ENCODE data around the gene TSPAN5.
"Not testable (repeated sequence)": the region's sequence is repeated elsewhere in the genome, so short reads cannot be mapped to it uniquely, and the experiment has no call there.

Gene TSPAN5

DNA sequence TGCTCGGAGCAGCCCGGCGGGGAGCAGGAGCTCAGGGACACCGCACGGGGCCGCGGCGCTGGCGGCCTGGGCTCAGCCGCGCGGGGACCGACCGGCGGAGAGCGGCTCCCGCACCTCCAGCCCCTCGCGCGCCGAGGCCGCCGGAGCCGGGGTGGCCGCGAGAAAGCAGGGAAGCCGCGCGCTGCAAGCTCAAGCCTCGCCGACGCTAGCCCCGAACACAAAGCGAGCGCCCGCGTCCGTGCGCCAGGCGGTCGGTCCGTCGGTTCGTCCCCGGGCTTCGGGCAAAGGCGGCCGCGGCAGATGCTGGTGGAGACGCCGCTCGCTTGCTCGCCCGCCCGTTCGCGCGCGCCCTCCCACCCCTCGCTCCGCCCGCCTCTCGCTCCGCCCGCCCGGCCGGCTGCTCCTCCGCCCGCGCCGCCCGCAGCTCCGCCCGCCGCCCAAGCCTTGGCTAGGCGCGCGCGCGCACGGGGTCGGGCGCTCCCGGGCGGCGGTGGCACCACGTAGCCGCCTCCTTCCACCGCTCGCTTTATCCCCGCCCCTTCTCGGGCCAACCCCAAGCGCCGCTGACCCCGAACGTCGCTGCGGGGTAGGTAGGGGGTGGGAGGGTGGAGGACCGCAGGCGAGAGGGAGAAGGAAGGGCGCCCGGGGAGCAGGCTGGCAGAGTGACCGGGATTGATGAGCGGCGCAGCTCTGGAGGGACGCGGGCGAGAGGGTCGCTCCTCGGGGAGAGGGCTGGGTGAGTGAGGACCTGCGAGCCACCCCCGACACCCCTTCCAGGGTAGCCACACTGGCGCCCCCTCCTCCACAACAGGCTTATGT lies at the start of gene TSPAN5:
TSPAN5 (minus strand) TSS at position 325 of the 819 bp plus-strand sequence.
- peak; percentile 82 to 86 for DNase-seq

DNA sequence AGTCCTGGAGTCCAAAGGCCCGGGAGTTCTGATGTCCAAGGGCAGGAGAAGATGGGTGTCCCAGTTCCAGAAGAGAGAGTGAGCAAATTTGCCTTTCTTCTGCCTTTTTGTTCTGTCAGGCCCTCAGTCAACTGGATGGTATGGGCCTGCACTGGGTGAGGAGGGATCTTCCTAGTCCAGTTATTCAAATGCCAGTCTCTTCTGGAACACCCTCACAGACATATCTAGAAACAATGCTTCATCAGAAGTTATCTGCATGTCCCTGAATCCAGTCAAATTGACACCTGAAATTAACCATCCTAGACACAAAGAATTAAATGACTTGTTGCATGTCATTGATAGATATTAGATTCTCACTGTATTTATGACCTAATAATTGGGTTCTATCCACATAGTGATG lies 48.5 kb upstream of the TSPAN5 start:
- no peak for DNase-seq

DNA sequence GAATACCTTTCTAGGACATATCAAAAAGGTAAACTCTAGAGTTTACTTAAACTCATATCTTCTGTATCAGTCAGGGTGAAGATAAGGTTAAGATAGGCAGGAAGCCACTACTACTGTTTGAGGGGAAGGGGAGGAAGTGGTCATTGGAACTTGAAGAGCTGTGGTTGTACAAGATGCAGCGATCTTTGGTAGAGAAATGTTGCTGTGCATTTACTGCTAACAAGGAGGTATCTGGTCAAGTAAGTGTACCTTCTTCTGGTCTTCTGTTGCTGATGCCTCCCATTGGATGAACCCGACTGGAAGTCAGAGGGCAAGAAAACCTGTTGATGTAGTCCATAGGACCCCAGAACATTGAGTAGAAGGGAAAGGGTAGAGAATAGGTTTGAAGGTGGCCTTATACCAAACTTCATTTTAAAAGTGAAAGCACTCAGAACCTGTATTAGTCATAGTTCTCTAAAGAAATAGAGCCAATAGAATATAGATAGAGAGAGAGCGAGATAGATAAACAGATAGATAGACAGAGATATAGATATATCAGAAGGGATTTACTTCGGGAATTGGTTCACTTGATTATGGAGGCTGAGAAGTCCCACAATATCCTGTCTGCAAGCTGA lies 47.9 kb upstream of the TSPAN5 start:
- no peak for DNase-seq

DNA sequence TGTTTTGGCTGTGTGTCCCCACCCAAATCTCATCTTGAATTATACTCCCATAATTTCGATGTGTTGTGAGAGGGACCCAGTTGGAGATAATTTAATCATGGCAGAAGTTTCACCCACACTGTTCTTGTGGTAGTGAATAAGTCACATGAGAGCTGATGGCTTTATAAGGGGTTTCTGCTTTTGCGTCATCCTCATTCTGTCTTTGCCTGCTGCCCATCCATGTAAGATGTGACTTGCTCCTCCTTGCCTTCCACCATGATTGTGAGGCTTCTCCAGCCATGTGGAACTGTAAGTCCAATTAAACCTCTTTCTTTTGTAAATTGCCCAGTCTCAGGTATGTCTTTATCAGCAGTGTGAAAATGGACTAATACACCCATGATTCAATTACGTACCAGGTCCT lies 47.2 kb upstream of the TSPAN5 start:
- not testable (repeated sequence) for DNase-seq

DNA sequence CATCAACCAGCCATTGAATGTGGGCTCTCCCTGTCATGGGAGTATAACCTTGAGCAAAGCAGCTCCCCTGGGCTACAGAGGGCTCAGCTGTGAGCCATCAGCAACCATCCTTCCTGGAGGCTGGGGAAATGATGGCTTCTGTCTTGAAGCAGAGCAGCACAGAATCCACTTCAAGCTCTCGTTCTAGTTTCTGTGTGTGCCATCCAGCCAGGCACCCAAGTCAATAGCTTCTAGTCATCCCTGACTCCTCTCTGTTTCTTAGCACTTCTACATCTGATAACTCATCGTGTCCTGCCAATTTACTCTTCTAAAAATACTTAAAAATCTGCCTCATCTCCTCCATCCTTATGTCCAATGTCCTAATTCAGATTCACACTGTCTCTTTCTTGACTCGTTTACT lies 42.2 kb upstream of the TSPAN5 start:
- peak in 1 of 2 donors; percentile 15 for DNase-seq

DNA sequence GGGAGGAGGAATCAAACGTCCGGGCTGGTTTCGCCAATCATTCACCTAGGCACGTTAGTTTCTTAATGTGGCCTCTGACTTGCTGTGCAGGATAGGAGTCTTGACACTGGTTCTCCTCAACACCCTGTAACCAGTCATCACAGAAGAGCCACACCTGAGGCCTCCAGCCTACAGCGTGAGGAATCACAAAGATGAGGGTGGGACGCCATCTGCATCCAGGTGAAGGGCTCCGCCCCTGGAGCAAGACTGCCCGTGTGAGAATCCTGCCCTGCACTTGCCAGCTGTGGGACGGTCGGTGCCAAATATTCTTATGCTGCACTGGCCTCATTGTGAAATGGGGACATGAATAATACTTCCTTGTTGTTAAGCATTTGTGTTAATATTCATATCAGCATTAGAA lies 35.7 kb upstream of the TSPAN5 start:
- DNase-seq, result no peak

DNA sequence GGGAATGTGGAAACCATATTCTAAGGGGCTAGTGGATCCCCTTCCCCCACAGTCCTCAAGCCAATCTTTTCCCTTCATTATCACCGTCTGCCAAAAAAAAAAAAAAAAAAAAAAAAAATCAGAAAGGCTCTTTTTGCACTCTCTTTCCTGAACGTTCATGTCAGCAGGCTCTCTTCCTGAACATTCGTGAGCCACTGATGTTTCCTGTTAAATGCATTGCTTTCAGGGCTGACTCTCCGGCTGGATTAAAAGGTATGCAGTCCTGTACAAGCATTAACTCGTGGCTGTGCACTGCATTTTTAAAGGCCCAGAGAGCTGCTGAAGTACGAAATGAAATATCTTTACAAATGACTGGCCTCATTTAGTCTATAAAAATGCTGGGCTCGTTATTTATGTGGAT lies 34.0 kb upstream of the TSPAN5 start:
- no peak for DNase-seq

DNA sequence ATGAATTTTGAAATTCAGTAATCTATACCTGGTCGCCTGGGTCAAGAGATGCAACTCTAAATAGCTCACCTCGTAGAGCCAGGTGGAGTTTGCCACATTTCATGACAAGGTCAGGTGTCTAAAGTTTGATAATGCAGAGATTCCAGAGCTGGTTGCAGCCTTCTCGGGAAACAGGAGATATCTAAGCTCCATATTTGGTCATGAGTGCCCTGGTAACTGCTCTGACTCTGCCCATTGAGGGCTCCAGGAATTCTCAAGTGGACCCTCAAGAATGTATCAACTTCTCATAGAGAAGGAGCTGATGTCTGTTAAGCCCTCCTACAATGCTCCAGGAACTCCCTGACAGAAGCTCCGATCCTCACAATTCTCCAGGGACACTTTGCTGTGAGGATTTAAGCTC lies 33.2 kb upstream of the TSPAN5 start:
- DNase-seq, result no peak

DNA sequence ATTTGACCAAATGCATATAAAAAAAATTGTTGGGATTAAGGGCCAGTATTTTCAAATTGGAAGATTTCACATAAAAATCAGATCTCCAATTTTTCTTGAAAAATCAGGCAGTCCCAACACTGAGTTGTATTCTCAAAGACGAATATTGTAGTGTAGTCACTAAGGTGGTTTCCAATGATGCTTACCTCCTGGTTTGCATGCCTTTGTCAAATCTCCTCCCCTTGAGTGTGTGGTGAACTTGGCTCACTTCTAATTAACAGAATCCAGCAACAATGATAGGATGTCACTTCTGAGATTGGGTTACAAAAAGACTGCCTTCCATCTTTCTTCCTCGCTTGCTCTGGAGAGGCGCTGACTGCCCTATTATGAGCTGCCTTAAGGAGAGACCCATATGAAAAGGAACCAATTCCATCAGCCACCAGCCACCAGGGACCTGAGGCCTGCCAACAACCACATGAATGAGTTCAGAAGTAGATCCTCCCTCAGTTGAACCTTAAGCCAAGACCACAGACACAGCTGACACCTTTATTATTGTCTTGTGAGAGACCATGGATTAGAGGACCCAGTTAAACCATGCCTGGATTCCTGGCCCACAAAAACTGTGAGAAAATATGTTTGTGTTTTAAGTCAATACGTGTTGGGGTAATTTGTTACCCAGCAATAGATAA lies 31.2 kb upstream of the TSPAN5 start:
- DNase-seq, result no peak

DNA sequence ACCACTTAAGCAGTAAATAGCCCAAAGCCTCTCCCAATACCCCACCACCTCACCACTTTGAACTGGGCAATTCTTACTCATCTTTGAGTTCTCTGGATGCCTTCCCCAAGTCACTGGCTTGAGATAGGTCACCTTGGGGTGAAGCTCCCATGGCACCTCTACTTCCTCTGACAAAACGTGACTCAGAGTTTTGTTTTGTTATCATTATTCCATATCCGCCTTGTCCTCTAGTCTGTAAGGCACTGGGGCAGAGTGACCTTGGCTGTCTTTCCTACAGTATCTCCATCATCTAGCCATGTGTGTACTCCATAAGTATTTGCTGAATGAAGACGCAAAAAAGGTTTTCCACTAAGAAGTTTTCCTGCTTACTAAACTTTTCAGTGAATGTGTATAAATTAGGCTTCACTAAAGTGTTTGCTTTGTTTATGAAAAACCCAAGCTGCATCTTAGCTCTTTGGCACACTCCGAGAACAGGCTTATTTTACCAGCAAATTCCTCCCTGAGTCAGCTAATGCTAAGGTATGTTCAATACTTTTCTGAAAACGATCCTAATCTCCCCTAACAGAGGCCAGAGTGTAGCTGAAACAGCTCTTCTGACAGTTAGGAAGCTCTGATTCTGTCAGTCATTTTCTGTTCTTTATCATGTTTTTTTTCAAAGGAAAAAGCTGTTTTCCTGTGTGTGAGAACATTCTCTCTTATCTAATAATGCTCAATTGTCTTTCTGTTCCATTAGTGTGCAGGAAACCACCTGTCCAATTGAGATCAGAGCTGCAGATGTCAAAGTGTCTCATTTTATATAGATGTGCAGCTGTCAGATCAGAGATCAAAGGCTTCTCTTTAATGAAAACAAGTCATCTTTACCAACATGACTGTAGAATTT lies 30.2 kb upstream of the TSPAN5 start:
- DNase-seq, result no peak

DNA sequence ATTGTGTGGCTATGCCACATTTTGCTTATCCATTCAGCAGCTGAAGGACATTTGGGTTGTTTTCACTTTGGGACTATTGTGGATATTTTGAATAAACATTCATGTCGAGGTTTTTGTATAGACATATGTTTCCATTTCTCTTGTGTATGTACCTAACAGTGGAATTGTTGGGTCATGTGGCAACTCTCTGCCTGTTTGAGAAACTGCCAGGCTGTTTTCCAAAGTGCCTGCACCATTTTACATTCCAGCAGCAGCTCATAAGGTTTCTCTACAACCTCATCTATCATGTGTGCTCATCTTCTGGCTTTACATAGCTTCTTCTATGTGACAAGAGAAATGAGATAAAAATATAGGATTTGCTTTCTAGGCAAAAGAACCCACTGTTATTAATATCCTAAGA lies 29.5 kb upstream of the TSPAN5 start:
- no peak for DNase-seq

DNA sequence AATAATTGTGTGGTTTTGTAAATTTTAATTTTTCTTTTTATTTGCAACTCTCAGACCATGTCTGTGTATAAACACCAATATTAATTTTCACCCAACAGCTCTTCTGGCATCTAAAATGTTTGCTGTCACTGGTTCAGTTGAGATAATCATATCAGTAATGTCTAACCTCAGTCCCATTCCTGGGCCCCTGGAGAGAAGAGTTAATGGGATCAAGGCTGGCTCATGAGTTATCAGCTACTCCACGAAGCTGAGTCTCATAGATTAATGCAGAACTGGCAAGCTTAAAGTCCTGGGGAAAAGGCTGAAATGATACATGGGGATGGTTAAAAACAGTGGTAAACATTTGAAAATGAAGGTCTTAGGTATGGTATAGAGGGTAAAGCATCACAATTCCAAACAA lies 28.4 kb upstream of the TSPAN5 start:
- DNase-seq, result no peak

DNA sequence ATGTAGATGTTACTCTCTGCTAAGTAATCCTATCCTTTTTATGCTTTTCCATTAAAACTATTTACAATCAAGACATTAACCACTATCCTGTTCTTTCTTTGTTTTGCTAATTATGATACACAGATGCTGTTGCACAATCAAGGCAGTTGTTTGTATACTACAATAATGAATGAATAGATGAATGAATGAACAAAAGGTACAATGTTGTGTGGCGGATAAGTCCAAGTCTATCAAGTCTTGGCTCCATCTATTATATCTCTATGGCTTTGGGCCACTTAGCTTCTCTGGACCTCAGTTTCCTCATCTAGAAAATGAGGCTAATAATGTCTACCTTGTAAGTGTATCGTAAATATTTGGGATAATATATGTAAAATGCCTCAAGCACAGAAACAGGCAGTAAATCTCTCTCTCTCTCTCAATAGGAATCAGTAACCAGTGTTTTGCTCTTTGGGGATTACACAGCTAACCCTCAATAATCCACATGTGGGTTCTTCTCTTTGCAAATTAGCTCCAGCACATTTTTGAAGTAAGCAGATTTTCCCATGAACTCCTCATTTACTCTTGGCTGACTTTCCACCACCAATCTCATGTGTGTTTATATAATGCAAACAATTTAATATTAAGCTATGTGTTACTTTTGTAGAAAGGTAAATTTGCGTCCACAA lies 27.8 kb upstream of the TSPAN5 start:
- DNase-seq, result no peak

DNA sequence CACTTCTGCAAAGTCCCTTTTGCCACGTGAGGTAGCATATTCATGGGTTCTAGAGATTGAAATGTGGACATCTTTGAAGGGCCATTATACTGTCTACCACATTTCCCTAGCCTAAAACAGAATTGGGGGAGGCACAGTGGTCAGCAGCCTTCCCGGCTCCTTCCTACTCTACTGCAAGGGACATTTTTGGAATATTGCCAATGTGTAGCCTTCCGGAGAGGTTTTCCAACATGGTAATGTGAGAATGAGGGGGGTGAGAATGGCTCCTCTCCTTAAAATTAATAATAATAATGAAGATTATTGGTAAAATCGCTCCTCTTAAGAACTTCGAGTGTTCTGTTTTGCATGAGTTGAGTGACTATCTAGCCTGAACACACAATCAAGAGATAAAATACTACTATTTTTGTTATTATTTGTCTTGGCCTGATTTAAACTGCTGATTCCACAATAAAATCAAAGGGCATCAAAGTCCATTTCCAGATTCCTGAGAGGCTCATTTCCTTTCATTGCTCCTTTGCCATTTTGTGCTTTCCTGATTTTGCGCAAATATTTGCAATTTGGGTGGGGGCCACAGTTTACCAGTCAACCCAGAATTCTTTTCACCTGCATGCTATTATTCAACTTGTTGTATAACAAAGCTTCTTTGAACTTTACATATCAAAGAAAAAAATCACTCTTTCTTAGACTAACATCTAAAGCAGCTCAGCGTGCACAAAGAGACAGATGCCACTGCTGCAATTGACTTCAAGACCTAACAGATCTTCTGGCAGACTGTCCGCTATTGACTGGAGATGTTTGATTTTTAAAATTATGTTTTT lies 27.0 kb upstream of the TSPAN5 start:
- DNase-seq, result no peak

DNA sequence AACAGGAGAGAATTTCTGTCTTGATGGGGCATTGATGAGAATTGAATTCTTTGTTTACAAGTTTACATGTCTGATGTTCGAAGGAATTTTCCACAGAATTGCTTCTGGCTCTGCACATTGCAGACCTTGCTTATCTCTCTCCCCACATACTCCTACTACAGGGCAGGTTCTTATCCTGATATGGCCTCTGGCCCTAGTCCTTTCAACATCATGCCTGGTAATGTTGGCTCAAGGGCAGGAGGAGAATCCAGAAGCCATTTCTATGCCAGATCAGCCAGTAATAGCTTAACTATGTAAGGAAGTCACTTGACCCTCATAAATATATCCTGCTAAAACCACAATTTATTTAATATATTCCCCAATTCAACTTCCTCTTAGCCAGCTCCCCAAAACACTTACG lies 24.3 kb upstream of the TSPAN5 start:
- no peak for DNase-seq

DNA sequence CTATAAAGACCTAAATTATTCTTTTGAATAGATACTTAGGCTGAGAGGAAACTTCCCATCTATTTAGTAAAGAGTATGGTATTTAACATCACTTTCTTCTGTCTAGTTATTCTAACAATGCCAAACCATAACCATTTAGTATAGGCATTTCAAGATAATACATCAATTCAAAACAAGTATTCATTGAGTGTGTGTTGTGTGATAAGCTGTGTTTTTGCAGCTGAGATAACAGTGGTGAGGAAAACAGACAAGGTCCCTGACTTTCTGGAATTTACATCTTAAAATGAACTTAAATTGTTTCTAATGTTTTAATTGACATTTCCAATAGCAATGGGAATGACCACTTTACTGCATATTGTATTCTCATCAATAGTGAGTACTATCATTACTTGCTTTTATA lies 22.4 kb upstream of the TSPAN5 start:
- DNase-seq, result no peak

DNA sequence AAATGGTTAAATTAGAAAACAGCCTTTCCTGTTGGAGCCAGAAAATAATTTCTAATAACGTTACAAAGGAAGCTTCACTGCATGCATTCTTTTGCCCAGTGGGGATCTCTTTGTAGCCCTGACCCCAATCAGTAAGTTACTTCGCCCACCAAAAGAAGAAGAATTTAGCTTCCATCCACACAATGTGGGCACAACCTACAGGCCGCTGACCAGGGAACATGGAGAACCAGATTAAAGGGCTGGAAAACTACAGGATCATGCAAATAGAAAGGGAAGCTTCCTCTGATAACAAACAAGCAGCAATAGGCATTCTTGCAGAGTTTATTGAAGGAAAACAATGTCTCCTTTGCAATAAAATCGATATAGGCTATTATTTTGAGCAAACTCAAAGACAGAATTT lies 21.3 kb upstream of the TSPAN5 start:
- DNase-seq, result no peak

DNA sequence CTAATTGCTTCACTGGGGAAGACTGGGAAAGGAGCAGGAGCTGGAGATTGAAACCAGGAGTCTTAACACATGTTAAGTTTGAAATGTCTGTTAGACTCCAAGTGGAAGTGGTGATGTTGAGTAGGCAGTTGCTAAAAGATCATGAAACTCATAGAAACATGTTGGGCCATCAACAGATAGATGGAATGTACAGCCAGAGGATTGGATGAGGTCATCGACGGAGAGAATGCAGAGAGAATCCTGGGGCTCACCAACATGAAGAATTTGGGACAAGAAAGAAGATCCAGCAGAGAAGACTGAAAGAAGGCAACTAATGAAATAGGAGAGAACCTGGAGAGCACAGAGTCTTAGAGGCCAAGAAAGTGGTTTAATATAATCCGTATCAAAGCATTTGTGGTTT lies 19.4 kb upstream of the TSPAN5 start:
- DNase-seq, result no peak

DNA sequence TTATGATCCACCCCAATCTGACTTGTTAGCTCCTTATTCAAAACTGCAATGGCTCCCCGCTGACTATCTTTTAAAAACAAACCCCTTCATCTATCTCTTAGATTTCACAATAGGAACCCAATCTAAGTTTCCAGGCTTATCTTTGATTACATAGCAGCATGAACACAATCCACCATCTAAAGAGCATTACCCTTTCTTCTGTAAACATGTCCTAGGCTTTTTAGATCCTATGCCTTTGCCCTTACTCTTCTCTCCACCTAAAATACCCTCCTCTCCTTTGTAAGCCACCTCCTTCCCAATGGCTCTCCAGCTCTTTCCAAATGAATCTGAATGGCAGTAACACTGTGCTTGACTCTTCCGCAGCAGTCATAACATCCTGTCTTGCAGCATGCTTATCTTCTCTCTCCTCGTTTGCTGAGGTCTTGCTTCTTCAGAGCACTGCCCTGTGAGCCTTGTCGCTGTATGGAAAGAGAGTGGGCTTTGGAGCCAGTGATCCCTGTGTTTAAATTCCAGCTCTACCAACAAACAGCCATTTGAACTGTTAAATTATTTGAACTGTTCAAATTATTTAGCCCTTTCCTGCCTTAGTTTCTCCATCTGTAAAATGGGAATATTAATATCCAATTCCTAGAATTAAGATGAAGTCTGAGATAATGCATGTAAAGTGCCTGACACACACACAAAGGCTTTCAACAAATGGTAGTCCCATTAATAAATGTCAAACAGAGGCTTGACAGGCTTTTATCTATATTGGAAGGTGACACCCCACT lies 16.2 kb upstream of the TSPAN5 start:
- DNase-seq, result no peak

DNA sequence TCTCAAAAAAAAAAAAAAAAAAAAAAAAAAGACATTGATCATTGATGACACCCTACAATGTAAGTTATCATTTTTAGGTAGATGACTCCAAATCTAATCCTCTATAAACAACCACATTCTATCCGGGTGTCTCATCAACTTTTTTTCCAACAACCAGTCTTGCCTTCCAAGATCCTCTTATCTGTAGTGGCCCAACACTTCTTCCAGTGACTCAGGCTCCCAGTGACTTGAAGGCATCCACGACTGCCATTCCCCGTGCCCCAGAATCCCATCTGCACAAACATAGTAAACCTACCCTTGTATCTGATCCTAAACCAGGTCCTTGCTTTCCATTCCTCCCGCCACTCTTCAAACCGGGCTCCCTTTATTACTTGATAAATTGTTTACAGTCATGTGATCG lies 15.6 kb upstream of the TSPAN5 start:
- no peak for DNase-seq

DNA sequence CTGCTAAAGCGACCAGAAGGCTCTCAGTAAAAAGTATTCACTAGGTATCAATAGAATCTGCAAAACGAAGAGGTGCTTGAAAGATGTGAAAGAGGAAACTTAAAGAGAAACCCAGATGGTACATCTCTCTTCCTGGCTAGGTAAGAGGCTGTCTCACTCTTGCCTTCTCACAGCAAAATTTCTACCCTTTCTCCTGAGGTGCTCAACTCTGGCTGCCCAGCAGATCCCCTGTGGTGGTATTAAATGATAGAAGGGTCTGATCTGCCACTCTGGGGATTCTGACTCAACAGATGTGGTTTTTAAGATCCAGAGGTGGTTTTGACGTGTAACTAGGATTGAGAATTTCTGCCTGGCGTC lies 14.9 kb upstream of the TSPAN5 start:
- no peak for DNase-seq
